ENCODE data around the gene ERBB4.

- TF ChIP-seq GATA2 (IDR thresholded peaks at IDR 0.05; ENCODE audit: low read depth, low read length), result no peak
- TF ChIP-seq GATA3 (IDR thresholded peaks at IDR 0.05; ENCODE audit: low read depth, low read length), result no peak
Measured at GRCh38 chr2:211454679-211455078, 1083.9 kb downstream of the ERBB4 start.

Measured in SH-SY5Y (cell line).